ENCODE results near the gene DYRK1A.

The DYRK1A gene

GRCh38 chr21:37366482-37367316 lies at the start of gene DYRK1A (continued):
- TF ChIP-seq ZNF600 (tag by site-specific recombination; IDR thresholded peaks at IDR 0.05) = no peak; the same call in 1 of the 2 replicates
- TF ChIP-seq ZNF174 (tag by site-specific recombination; IDR thresholded peaks at IDR 0.05) = no peak
- TF ChIP-seq ZNF558 (tag by site-specific recombination; IDR thresholded peaks at IDR 0.05) = no peak
- no peak for TF ChIP-seq ZNF677 (tag by site-specific recombination; IDR thresholded peaks at IDR 0.05)
- TF ChIP-seq REPIN1 (tag by site-specific recombination; IDR thresholded peaks at IDR 0.05; ENCODE audit: low read depth) = peak; percentile 97; the same call in 1 of the 2 replicates
- no peak for TF ChIP-seq ZNF837 (tag by site-specific recombination; IDR thresholded peaks at IDR 0.05)
- TF ChIP-seq HOXD13 (CRISPR knock-in tag; IDR thresholded peaks at IDR 0.05; ENCODE audit: borderline replicate concordance) = no peak
- TF ChIP-seq GLI2 (tag by site-specific recombination; IDR thresholded peaks at IDR 0.05; ENCODE audit: borderline replicate concordance, low read depth) = no peak
- no peak for TF ChIP-seq ZNF561 (tag by site-specific recombination; IDR thresholded peaks at IDR 0.05; ENCODE audit: borderline replicate concordance)
- no peak for TF ChIP-seq ZNF175 (tag by site-specific recombination; IDR thresholded peaks at IDR 0.05)
- peak; percentile 67; the same call in 1 of the 2 replicates for TF ChIP-seq ZNF391 (tag by site-specific recombination; IDR thresholded peaks at IDR 0.05; ENCODE audit: borderline replicate concordance, low read depth)
- no peak for TF ChIP-seq PRDM2 (tag by site-specific recombination; IDR thresholded peaks at IDR 0.05; ENCODE audit: borderline replicate concordance)
- no peak for TF ChIP-seq ZNF132 (tag by site-specific recombination; IDR thresholded peaks at IDR 0.05; ENCODE audit: borderline replicate concordance)
- TF ChIP-seq SETDB1 (IDR thresholded peaks at IDR 0.05; ENCODE audit: insufficient read length, low read length) = no peak
- TF ChIP-seq ZNF423 (tag by site-specific recombination; IDR thresholded peaks at IDR 0.05) = peak; percentile 76
- peak; percentile 92; the same call in 1 of the 2 replicates for TF ChIP-seq GLI4 (tag by site-specific recombination; IDR thresholded peaks at IDR 0.05)
- TF ChIP-seq ZNF10 (tag by site-specific recombination; IDR thresholded peaks at IDR 0.05) = 0 out of 2 replicates have a peak, but pooled peaks have one; percentile 34
- TF ChIP-seq ZSCAN4 (tag by site-specific recombination; IDR thresholded peaks at IDR 0.05) = peak; percentile 94
- TF ChIP-seq MZF1 (tag by site-specific recombination; IDR thresholded peaks at IDR 0.05; ENCODE audit: borderline replicate concordance) = no peak
- TF ChIP-seq ZNF157 (tag by site-specific recombination; IDR thresholded peaks at IDR 0.05) = peak; percentile 30; the same call in 1 of the 2 replicates
- peak; percentile 74; the same call in 1 of the 2 replicates for TF ChIP-seq ZBTB20 (tag by site-specific recombination; IDR thresholded peaks at IDR 0.05)
- peak; percentile 83 for TF ChIP-seq CTCF (tag by site-specific recombination; IDR thresholded peaks at IDR 0.05)
- peak; percentile 72; the same call in 1 of the 2 replicates for TF ChIP-seq ZNF324 (tag by site-specific recombination; IDR thresholded peaks at IDR 0.05)
- 0 out of 2 replicates have a peak, but pooled peaks have one; percentile 31 for TF ChIP-seq ZNF623 (tag by site-specific recombination; IDR thresholded peaks at IDR 0.05)
- TF ChIP-seq ZNF530 (tag by site-specific recombination; IDR thresholded peaks at IDR 0.05; ENCODE audit: low read depth) = no peak
- no peak for TF ChIP-seq ZNF280C (tag by site-specific recombination; IDR thresholded peaks at IDR 0.05)

Measured in HEK293 (cell line).